Stimulated activated CD8-positive, alpha-beta memory T cell treated with anti-CD3 and anti-CD28 coated beads, Interleukin-12 subunit alpha, Interleukin-12 subunit beta, amount 100 ng/mL, for 4 hours (primary cell): Measurements from ENCODE around the gene RAB40AL.

ENCODE experiments used
- DNase-seq: peaks from one replicate; pipeline ENCODE4 v3.0.0-alpha.2; 2020; ENCODE audit warnings: low read depth

RAB40AL gene

GRCh38 chrX:102983205-102983604 is 46.1 kb downstream of the RAB40AL start:
- no peak for DNase-seq

DNA sequence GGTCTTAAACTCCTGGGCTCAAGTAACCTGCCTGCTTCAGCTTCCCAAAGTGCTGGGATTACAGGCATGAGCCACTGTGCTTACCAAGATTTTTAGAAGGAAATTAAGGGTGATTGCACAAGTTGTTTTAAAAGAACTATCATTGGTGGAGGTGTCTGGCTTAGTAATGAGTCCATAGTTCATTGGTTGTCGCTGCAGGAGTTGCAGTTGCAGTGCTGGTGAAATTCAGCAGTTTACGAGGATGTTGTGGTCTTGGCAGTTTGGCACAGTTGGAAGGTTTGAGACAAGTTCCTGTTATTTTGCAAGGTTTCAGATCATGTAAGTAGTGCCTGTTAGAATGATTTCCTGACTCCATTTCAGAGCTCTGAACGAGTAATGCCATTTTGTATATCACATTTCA is 48.1 kb downstream of the RAB40AL start:
- DNase-seq, result no peak
